HepG2 (cell line): ENCODE results near the gene TXNRD2.

Experiments
- E2F2 ChIP-seq: sonication (generic); formaldehyde crosslinking; IDR thresholded peaks from 2 replicates; pipeline ENCODE4 v1.4.0; 2020; ENCODE audit warnings: missing genetic modification reagents, borderline replicate concordance
- EZH2 ChIP-seq: conservative IDR thresholded peaks from 2 replicates; pipeline ENCODE4 v1.6.1; 2012; ENCODE audit warnings: mild to moderate bottlenecking, low read depth, low read length, moderate library complexity
- FOXA3 ChIP-seq: IDR thresholded peaks from 2 replicates; pipeline ENCODE4 v1.6.1; 2016; ENCODE audit warnings: missing genetic modification reagents, missing compliant biosample characterization
- SIN3A ChIP-seq: IDR thresholded peaks from 2 replicates; pipeline ENCODE4 v1.6.1; 2011; ENCODE audit warnings: low read depth, mild to moderate bottlenecking, control low read depth, low read length, borderline replicate concordance
- TBX2 ChIP-seq: sonication (generic); formaldehyde crosslinking; IDR thresholded peaks from 2 replicates; pipeline ENCODE4 v1.5.0; 2020; ENCODE audit warnings: missing genetic modification reagents, mild to moderate bottlenecking, borderline replicate concordance
- ZBTB33 ChIP-seq: sonication (generic); formaldehyde crosslinking; IDR thresholded peaks from 2 replicates; pipeline ENCODE4 v1.4.0; 2020; ENCODE audit warnings: missing genetic modification reagents
- TF ChIP-seq, protein P1 (sequence below): sonication (generic); formaldehyde crosslinking; IDR thresholded peaks from 2 replicates; pipeline ENCODE4 v1.5.0; 2020; ENCODE audit warnings: mild to moderate bottlenecking, missing genetic modification reagents, moderate library complexity

DNA sequence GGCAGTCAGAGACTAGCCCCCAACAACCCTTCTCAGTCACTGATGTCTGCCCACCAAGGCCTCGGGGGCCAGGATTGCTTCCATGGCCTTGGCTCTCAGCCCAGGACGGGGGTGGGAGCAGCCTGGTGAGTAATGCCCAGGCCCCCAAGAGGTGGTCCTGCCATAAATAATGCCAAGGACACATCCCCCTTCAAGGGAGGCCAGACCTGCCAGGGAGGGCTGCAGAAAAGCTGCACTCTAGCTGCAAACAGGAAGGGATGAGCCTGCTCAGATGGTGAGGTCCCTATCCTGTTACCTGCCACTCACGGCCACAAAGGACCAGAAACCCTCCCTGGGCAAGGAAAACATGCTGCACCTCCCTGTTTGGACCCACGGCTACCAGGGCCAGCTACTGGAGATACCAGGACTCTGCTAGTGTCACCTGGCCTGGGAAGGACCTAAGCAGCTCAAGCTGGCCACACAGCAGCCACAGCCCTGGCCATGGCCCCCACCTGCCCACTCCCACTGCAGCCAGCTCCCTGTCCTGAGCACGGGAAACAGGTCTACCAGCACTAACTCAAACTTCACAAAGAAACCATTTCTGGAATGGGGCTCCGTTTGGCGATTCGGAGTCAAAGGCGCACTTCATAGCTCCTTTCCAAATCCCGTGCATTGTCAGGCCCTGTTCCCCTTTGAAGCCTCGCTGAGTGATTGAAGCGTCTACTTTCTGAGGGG, 99.1 kb downstream of the TXNRD2 start:
- TF ChIP-seq ZBTB33 (CRISPR knock-in tag), result no peak
- TF ChIP-seq FOXA3, result no peak
- no peak for TF ChIP-seq E2F2
- TF ChIP-seq SIN3A, result no peak
- TF ChIP-seq, protein P1, sequence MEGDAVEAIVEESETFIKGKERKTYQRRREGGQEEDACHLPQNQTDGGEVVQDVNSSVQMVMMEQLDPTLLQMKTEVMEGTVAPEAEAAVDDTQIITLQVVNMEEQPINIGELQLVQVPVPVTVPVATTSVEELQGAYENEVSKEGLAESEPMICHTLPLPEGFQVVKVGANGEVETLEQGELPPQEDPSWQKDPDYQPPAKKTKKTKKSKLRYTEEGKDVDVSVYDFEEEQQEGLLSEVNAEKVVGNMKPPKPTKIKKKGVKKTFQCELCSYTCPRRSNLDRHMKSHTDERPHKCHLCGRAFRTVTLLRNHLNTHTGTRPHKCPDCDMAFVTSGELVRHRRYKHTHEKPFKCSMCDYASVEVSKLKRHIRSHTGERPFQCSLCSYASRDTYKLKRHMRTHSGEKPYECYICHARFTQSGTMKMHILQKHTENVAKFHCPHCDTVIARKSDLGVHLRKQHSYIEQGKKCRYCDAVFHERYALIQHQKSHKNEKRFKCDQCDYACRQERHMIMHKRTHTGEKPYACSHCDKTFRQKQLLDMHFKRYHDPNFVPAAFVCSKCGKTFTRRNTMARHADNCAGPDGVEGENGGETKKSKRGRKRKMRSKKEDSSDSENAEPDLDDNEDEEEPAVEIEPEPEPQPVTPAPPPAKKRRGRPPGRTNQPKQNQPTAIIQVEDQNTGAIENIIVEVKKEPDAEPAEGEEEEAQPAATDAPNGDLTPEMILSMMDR (CRISPR knock-in tag), result no peak
- TF ChIP-seq TBX2, result no peak
- TF ChIP-seq EZH2, result no peak
